GM12891 (cell line): ENCODE measurements around the gene SEMA5A.

Experiments used
- DNase-seq: peaks from one replicate; pipeline ENCODE4 v3.0.0; 2011; ENCODE audit warnings: low spot score; ENCODE audit not compliant: insufficient read length
- FAIRE-seq: peaks from 2 replicates; lab custom pipeline; 2011; peaks lifted over from hg19 to GRCh38; lab: Jason Lieb, UNC
- PAX5 ChIP-seq: IDR thresholded peaks from 2 replicates; pipeline ENCODE4 v1.6.1; 2011; ENCODE audit warnings: low read length, moderate library complexity, mild to moderate bottlenecking; ENCODE audit not compliant: insufficient read depth, severe bottlenecking
- POLR2A ChIP-seq: IDR thresholded peaks from 2 replicates; pipeline ENCODE4 v1.6.1; 2011; ENCODE audit warnings: low read depth, low read length, control low read depth
- POLR2AphosphoS5 ChIP-seq: IDR thresholded peaks from 2 replicates; pipeline ENCODE4 v1.6.1; 2011; ENCODE audit warnings: low read depth, low read length, control low read depth
- POU2F2 ChIP-seq: IDR thresholded peaks from 2 replicates; pipeline ENCODE4 v1.6.1; 2011; ENCODE audit warnings: low read depth, mild to moderate bottlenecking, control low read depth, low read length, moderate library complexity
- SPI1 ChIP-seq: IDR thresholded peaks from 2 replicates; pipeline ENCODE4 v1.6.1; 2011; ENCODE audit warnings: low read depth, low read length, control low read depth
- TAF1 ChIP-seq: IDR thresholded peaks from 2 replicates; pipeline ENCODE4 v1.6.1; 2011; ENCODE audit warnings: low read depth, low read length, control low read depth

The SEMA5A gene

GRCh38 chr5:9499498-9499876 is 46.4 kb downstream of the SEMA5A start:
- DNase-seq (no peak), FAIRE-seq (no peak)
- TF ChIP-seq POLR2AphosphoS5: no peak
- TF ChIP-seq POLR2A: no peak
- TF ChIP-seq PAX5: no peak
- no peak for TF ChIP-seq TAF1
- no peak for TF ChIP-seq SPI1
- no peak for TF ChIP-seq POU2F2

- DNase-seq: no peak
- TF ChIP-seq POLR2AphosphoS5: no peak
- no peak for TF ChIP-seq TAF1
- peak; percentile 35 for FAIRE-seq
Measured at GRCh38 chr5:9498541-9499497, 47.1 kb downstream of the SEMA5A start.

GRCh38 chr5:9497347-9497746 is 48.5 kb downstream of the SEMA5A start:
- DNase-seq: no peak
- FAIRE-seq: no peak
- no peak for TF ChIP-seq PAX5
- no peak for TF ChIP-seq POU2F2
- TF ChIP-seq POLR2A: no peak
- TF ChIP-seq POLR2AphosphoS5: no peak
- TF ChIP-seq SPI1: no peak
- no peak for TF ChIP-seq TAF1

GRCh38 chr5:9496801-9497200 is 49.1 kb downstream of the SEMA5A start:
- no peak for DNase-seq
- no peak for FAIRE-seq

GRCh38 chr5:9495121-9495520 is 50.8 kb downstream of the SEMA5A start:
- DNase-seq (no peak), FAIRE-seq (no peak)
- TF ChIP-seq PAX5 (no peak), POLR2AphosphoS5 (no peak), POU2F2 (no peak), TAF1 (no peak), SPI1 (no peak), POLR2A (no peak)

More at GRCh38 chr5:9496801-9497200, 49.1 kb downstream of the SEMA5A start:
- TF ChIP-seq POU2F2 (no peak), SPI1 (no peak), POLR2A (no peak), TAF1 (no peak), POLR2AphosphoS5 (no peak), PAX5 (no peak)

GRCh38 chr5:9494301-9494700 is 51.6 kb downstream of the SEMA5A start:
- FAIRE-seq: no peak
- no peak for DNase-seq
- TF ChIP-seq PAX5 (no peak), POLR2A (no peak), TAF1 (no peak), POLR2AphosphoS5 (no peak), POU2F2 (no peak), SPI1 (no peak)

GRCh38 chr5:9490494-9491097 is 55.3 kb downstream of the SEMA5A start:
- DNase-seq: no peak
- FAIRE-seq: no peak
- TF ChIP-seq PAX5 (no peak), SPI1 (no peak), POLR2AphosphoS5 (no peak), POU2F2 (no peak), POLR2A (no peak), TAF1 (no peak)

- FAIRE-seq (no peak), DNase-seq (no peak)
- TF ChIP-seq POU2F2 (no peak), POLR2AphosphoS5 (no peak), POLR2A (no peak), PAX5 (no peak), TAF1 (no peak), SPI1 (no peak)
Measured at GRCh38 chr5:9483779-9484178, 62.1 kb downstream of the SEMA5A start.

- DNase-seq (no peak), FAIRE-seq (no peak)
- no peak for TF ChIP-seq SPI1
- no peak for TF ChIP-seq POLR2A
- TF ChIP-seq POLR2AphosphoS5: no peak
- no peak for TF ChIP-seq POU2F2
Measured at GRCh38 chr5:9483243-9483642, 62.6 kb downstream of the SEMA5A start.

- DNase-seq (no peak), FAIRE-seq (no peak)
- TF ChIP-seq SPI1 (no peak), TAF1 (no peak), POLR2AphosphoS5 (no peak), POLR2A (no peak), PAX5 (no peak), POU2F2 (no peak)
Measured at GRCh38 chr5:9482381-9482780, 63.5 kb downstream of the SEMA5A start.

- DNase-seq: no peak
Measured at GRCh38 chr5:9480499-9480898, 65.4 kb downstream of the SEMA5A start.

More at GRCh38 chr5:9480499-9480898, 65.4 kb downstream of the SEMA5A start:
- FAIRE-seq: no peak
- no peak for TF ChIP-seq POU2F2
- TF ChIP-seq TAF1: no peak
- TF ChIP-seq PAX5: no peak
- no peak for TF ChIP-seq SPI1
- TF ChIP-seq POLR2AphosphoS5: no peak
- no peak for TF ChIP-seq POLR2A
